ENCODE data around the gene SORCS2.
A peak's percentile ranks its signal among the peaks of the same experiment; 100 is the strongest.

SORCS2 gene

GRCh38 chr4:7648544-7649395, 456.4 kb downstream of the SORCS2 start:
- no peak for DNase-seq

DNA sequence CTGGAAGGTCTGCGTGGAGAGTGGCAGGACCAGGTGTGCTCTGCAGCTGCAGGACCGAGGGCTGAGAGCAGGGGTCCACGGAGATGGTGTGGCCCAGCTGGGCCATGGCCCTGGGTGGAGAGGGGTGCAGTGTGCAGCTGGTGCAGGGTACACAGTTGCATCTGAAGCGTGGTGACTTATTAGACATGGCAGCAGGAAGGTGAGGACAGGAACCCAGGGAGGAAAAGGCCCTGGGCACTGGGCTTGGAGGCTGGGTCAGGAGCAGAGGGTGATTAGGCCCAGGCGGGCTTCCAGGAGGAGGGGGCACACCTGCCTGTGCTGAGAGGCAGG, 457.0 kb downstream of the SORCS2 start:
- no peak for DNase-seq

GRCh38 chr4:7649741-7650531, 457.6 kb downstream of the SORCS2 start:
- peak; percentile 98 for DNase-seq

DNA sequence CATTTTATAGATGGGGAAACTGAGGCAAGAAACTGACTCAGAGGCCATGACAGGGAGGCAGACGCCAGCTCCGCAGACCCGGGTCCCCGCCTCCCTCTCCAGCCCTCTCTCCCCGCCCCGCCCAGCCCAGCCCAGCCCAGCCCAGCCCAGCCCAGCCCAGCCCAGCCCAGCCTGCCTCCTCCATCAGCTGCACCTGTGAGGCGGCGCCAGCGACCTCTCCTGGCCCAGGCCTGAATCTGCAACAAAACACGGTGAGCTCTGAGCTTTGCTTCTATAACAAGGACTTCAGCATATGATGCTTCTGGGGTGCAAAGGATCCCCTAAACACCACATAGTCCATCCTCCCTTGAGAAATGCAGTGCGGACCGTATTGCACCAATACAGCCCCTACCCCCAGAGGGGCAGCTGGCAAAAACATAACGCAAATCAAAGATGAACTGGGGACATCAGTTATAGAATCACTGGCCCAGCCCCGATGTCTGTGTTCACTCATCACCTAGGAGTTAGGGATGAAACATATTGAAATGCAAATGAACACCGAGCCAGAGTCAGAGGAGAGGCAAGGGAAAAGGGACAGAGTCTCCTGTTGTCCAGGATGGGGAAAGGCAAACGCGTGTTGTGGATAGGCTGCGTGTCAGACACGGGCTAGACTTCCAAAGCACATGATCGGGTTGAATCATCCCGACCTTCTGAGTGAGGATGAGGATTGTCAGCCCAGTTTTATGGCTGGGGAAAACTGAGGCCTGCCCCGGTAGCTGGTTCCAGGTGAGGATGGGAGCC, 458.5 kb downstream of the SORCS2 start:
- peak; percentile 33 for DNase-seq

DNA sequence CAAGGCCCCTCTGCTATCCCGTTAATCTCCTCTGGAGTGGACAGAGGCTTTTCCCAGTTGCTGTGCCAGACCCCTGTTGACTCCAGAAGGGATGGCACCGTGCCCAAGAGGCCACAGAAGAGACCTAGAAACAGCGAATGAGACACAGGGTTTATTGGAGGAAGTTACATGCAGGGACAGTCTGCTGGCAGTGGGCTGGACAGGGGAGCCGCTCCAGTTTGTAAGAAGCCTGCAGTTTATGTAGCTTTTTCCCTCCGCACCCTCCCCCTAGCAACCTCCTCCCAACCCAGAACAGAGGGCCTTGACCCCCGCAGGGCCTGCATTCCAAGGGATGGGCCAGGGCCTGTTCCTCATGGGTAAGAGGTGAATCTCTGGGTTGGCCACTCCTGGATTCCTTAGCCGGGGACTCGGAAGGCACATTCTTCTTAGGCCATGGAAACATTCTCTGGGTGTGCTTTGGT, 459.2 kb downstream of the SORCS2 start:
- peak; percentile 37 for DNase-seq

DNA sequence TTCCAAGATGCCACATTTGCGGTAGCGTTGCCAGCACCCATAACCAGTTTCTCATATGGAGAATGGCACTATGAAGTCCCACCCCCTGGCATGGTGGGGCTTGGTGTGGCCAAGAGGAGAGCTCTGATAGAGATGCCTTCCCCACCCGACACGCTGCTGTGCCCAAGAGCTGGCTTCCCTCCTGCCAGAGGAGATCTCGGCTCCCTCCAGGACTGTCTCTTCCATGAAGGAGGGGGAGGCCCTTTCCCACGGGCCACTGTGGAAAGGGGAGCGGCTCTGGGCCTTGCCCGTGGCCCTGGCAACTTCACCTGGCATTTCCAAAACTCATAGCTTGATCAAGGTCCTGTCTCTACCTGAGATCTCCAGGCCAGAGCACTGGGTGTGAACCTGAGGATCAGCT, 459.7 kb downstream of the SORCS2 start:
- DNase-seq, result no peak

DNA sequence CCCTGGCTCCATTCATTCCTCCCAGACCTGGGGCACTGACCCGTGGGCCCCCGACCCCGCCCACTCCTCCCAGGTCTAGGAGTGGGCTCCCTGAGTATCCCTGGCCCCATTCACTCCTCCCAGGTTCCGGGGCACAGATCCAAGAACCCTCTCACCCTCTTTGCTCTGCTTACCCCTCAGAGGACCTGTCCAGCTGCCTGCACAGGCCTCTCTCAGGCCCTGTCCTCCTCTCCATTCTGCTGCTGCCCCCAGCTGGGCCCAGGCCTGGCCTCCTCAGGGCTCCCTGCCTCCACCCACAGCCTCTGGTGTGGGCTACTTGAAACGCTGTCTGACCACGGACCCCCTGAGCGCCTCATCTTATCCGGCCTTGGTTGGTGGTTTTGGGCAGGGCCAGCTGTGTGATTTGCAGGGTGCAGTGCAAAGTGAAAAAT, 460.1 kb downstream of the SORCS2 start:
- peak; percentile 42 for DNase-seq

- DNase-seq, result no peak
Observed at GRCh38 chr4:7652906-7653305, 460.6 kb downstream of the SORCS2 start.

DNA sequence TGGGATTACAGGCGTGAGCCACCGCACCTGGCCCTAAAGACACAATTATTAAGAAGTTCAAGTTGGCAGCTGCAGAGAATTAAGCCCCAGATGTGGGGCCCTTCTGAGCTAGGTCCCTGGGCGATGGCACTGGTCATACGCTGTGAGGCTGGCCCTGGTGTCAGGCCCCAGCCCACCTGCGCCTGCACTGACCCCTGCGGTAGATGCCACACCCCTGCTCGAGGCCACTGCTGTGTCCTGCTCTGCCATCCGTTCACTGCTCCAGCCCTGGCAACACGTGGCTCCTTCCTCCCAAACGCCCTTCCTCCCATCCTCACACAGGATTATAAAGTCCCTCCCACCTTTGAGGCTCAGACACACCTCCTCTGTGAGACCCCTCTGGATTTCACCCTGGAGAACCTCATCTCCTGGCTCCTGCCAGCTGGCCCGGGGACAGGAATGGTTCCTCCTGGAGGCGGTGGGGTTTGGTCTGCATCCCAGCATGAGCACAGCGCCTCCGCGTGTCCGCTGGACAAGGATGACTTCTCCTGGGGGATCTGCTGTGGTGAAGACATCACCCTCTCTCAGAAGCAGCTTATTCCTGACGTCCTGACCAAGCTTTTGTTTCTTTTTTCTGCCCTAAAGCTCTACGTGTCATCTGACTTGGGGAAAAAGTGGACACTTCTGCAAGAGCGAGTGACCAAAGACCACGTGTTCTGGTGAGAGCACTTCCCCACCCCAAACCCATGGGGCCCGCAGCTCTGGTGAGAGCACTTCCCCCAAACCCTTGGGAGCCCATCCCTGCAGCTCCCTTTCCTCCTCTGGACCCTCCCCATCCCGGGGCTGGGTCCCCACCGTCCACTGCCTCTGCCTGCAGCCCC, 461.4 kb downstream of the SORCS2 start:
- peak; percentile 36 for DNase-seq

GRCh38 chr4:7654550-7655445, 462.5 kb downstream of the SORCS2 start:
- peak; percentile 24 for DNase-seq

DNA sequence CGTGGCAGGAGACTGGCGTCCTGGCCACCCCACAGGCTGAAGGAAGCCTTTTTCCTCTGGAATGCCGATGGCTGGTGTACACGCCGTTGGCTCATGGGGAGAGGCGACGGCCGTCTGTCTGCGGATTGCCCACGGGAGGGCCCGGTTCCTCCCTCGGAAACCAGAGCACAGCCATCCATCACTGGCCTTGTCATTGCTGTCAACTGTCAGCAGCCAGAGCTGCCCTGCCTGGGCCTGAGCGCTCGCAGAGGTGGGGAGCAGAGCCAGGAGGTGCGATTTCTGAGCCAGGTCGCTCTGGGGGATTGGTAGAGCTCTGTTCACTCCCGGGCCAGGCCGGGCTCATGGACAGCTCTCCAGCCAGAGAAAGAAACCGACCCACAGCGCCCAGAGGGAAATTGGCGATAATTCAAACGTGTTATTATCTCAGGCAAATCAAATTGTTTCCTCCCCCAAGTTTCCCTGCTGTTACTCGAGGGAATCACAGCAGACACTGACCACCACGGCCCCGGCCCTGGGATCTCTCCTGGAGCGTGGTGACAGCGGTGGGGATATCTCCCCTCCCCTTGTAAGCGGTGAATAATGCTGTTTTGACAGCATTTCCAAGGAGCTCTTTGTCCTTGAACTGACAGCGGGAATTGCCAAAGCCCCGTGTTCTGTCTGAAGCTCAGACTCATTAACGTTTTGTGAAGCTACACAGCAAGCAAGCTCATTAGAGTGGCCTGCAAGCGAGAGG, 463.3 kb downstream of the SORCS2 start:
- peak; percentile 44 for DNase-seq

DNA sequence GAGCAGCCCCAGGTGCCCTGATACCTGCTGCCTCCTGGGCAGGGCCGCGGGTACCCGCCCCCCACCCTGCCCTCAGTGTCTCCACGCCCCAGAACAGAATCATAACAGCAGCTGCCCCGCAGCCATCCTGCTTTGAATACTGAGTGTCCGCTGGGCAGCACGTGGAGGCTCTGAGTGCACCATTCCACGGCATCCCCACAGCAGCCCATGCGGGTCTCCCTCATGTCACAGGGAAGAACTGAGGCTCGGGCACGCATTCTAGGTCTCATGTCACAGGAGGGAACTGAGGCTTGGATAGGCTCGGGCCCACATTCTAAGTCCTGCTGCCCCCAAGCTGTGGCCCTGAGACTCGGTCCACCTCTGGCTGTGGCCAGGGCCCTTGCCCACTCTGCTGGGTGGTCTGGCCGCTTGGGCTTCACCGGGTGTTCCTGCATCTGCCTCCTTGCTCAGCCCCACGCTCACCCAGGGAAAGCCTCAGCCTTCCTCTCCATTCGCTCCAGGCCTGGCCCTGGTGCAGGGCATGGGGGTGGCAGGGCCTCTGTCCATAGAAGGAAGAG, 464.0 kb downstream of the SORCS2 start:
- DNase-seq, result no peak

- DNase-seq, result no peak
Observed at GRCh38 chr4:7657545-7658297, 465.4 kb downstream of the SORCS2 start.

GRCh38 chr4:7658341-7659204, 466.2 kb downstream of the SORCS2 start:
- no peak for DNase-seq

GRCh38 chr4:7659429-7660175, 467.3 kb downstream of the SORCS2 start:
- DNase-seq, result no peak

DNA sequence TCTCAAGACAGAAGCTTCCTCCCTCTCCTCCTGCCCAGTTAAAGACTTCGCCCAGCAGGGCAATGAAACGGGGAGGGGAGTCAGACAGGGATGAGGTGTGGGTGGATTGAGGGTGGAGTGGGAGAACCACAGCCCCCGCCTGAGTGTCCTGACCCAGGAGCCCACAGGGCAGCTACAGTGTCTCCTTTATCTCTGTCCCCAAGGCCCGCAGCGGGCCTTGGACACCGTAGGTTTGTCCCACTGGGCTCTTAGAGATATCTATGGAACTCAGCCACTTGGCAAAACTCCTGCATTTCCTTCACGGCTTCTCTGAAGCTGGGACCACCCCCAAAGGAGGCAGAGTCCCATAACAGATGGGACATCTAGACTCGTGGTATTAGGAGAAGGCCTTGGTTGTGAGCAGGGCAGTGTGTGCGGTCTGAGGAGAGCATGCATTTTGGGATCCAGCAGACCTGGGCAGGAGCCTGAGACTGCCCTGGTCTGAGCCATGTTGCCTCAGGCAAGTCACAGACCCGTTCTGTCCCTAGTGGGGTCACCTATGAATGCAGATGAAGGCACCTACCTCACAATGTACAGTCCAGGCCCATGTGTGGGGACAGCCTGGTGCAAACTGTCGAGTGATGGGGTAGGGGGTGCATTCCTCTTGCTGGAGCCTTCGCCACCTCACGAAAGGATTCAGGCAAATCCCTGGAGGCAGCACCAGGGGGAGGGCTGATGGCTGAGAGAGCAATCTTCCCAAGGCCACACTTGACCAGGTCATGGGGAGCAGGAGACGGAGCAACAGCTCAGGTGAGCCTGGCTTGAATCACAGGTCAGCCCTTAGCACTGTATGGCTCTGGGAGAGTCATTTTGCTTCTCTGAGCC, 468.1 kb downstream of the SORCS2 start:
- DNase-seq, result no peak

Data from fibroblast of upper back skin (primary cell).